HG03378 (cell line): Measurements from ENCODE around the gene IARS2.
A peak's percentile ranks its signal among the peaks of the same experiment; 100 is the strongest.
"Not testable (repeated sequence)": the region's sequence is repeated elsewhere in the genome, so short reads cannot be mapped to it uniquely, and the experiment has no call there.

ENCODE experiments used
- ATAC-seq: cut with Tn5 transposase; IDR thresholded peaks from one replicate; pipeline ENCODE4 v1.9.1; 2021; ENCODE audit warnings: mild to moderate bottlenecking, moderate library complexity; ENCODE audit not compliant: unreplicated experiment

The IARS2 gene

GRCh38 chr1:220112600-220112999 is 18.7 kb downstream of the IARS2 start:
- not testable (repeated sequence) for ATAC-seq

- no peak for ATAC-seq
Observed at GRCh38 chr1:220113136-220113695, 19.3 kb downstream of the IARS2 start.

GRCh38 chr1:220119043-220119512 is 25.1 kb downstream of the IARS2 start:
- ATAC-seq: no peak

- ATAC-seq: no peak
Observed at GRCh38 chr1:220121791-220122530, 28.0 kb downstream of the IARS2 start.

- ATAC-seq: no peak
Observed at GRCh38 chr1:220123066-220123465, 29.1 kb downstream of the IARS2 start.

GRCh38 chr1:220123889-220124288 is 30.0 kb downstream of the IARS2 start:
- ATAC-seq: no peak

GRCh38 chr1:220124542-220124941 is 30.6 kb downstream of the IARS2 start:
- ATAC-seq: no peak

GRCh38 chr1:220127076-220127475 is 33.1 kb downstream of the IARS2 start:
- ATAC-seq: no peak

GRCh38 chr1:220129479-220130210 is 35.7 kb downstream of the IARS2 start:
- no peak for ATAC-seq

- ATAC-seq: no peak
Observed at GRCh38 chr1:220135755-220136154, 41.8 kb downstream of the IARS2 start.

GRCh38 chr1:220137019-220137786 is 43.3 kb downstream of the IARS2 start:
- no peak for ATAC-seq

GRCh38 chr1:220139966-220140365 is 46.0 kb downstream of the IARS2 start:
- ATAC-seq: no peak

- no peak for ATAC-seq
Observed at GRCh38 chr1:220144051-220144450, 50.1 kb downstream of the IARS2 start.

- ATAC-seq: peak; percentile 58
Observed at GRCh38 chr1:220149742-220150141, 55.8 kb downstream of the IARS2 start.

GRCh38 chr1:220151454-220151853 is 57.5 kb downstream of the IARS2 start:
- no peak for ATAC-seq

GRCh38 chr1:220153147-220153546 is 59.2 kb downstream of the IARS2 start:
- no peak for ATAC-seq

GRCh38 chr1:220156620-220157146 is 62.8 kb downstream of the IARS2 start:
- ATAC-seq: no peak

GRCh38 chr1:220157738-220158137 is 63.8 kb downstream of the IARS2 start:
- ATAC-seq: no peak

- ATAC-seq: not testable (repeated sequence)
Observed at GRCh38 chr1:220158530-220158929, 64.6 kb downstream of the IARS2 start.

- ATAC-seq: no peak
Observed at GRCh38 chr1:220159041-220159440, 65.1 kb downstream of the IARS2 start.

- ATAC-seq: no peak
Observed at GRCh38 chr1:220160027-220160426, 66.1 kb downstream of the IARS2 start.
